Activated T-cell treated with anti-CD3 and anti-CD28 coated beads for 48 hours (primary cell): ENCODE results near the gene CNTF.

Source experiments
- DNase-seq: peaks from one replicate; pipeline ENCODE4 v3.0.0-alpha.2; 2020; ENCODE audit warnings: low read depth

CNTF gene

DNA sequence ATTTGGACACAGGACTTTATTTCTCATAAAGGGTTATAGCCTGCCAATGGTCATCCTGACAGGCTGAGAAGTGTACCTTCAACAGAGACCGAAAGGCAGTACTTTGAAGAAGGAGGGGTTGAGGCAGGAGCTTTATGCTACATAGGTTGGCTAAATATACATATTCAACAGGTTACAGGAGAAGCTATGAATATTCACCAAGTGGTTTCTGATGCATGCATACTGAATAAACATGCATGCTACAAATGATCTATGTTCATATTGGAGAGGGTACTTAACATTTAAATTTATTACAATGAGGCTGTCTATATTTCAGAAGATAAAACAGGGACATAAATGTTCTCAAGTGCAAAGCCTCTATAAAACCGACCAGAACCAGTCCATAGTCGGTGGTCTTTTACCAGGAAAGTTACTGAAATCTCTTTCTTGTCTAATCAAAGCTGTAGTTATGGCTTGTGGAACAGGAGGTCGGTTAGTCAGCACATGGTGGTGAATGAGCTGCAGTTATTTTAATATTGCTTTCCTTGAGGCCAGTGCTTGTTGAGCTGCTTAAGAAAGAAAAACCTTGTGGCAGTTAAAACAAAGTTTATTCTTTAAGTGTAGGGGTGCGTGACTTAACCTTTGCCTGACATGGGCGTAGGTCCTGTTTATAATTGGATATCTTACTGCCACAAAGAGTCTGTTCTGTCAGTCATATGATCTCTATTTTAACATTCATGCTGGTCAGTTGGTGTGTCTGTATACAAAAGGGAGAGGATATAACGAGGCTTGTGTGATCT lies 19.5 kb downstream of the CNTF start:
- no peak for DNase-seq

DNA sequence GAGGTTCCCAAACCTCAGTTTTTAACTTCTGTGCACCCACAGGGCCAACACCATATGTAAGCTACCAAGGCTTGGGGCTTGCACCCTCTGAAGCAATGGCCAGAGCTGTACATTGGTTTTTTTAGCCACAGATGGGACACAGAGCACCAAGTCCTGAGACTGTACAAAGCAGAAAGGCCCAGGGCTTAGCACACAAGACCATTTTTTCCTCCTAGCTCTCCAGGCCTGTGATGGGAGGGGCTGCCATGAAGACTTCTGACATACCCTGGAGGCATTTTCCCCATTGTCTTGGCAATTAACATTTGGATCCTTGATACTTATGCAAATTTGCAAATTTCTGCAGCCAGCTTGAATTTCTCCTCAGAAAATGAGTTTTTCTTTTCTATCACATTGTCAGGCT lies 23.4 kb downstream of the CNTF start:
- no peak for DNase-seq

DNA sequence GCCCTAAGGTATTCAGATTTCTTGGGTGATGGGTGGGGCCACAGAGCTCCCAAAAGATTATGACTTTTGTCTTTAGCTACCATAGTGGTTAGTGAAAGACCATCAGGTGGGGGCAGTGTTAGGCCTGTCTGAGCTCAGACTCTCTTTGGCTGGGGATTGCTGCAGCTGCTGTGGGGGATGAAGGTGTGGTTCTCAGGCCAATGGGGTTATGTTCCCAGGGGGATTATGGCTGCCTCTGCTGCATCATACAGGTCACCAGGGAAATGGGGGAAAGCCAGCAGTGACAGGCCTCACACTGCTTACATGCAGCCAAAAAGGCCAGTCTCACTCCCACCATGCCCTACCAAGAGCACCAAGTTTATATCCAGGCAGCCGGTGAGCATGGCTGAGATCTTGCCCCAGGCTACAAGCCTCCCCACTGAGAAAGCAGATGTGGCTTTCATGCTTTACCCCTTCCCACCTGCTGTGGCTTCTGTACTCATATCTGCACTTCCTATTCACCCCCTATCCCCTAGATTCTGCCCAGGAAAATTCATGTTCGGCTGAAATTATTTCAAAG lies 24.8 kb downstream of the CNTF start:
- DNase-seq, result no peak

DNA sequence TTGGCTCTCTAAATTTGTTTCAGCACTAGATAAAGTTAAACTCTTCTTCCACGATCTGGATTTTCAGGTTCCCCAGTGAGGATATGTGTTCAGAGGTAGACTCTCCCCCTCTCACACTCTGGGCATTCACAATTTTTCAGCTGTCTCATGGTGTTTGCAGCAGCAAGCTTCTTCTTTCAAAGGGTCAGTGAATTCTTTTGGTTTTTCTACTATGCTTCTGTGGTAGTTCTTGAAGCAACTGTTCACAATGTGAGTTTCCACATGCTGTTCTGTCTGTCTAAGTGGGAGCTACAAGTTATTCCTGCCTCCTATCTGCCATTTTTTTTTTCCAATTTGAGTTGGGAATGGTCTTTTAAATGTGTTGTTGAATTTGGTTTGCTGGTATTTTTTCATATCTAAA lies 25.4 kb downstream of the CNTF start:
- no peak for DNase-seq

DNA sequence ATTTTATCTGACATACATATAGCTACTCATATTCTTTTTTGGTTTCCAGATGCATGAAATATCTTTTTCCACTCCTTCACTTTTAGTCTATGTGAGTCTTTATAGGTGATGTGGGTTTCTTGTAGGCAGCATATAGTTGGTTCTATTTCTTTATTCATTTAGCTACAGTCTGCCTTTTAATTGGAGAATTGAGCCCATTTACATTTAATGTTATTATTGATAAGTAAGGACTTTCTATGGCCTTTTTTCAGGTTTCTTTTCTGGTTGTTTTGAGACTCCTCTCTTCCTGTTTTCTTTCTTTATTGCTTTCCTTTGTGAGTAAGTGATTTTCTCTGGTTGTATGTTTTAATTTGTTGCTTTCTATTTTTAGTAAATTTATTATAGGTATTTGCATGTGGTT lies 27.2 kb downstream of the CNTF start:
- no peak for DNase-seq

DNA sequence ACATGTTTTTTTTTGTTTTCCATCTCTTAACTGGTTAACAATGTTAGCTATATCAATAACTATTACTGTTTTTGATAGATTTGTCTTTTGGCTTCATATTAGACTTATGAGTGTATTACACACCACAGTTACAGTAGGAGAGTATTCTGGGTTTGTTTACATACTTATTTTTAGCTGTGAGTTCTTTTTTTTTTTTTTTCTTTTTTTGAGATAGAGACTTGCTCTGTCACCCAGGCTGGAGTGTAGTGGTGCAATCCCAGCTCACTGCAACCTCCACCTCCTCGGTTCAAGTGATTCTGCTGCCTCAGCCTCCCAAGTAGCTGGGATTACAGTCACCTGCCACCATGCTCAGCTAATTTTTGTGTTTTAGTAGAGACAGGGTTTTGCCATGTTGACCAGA lies 28.0 kb downstream of the CNTF start:
- DNase-seq, result no peak

DNA sequence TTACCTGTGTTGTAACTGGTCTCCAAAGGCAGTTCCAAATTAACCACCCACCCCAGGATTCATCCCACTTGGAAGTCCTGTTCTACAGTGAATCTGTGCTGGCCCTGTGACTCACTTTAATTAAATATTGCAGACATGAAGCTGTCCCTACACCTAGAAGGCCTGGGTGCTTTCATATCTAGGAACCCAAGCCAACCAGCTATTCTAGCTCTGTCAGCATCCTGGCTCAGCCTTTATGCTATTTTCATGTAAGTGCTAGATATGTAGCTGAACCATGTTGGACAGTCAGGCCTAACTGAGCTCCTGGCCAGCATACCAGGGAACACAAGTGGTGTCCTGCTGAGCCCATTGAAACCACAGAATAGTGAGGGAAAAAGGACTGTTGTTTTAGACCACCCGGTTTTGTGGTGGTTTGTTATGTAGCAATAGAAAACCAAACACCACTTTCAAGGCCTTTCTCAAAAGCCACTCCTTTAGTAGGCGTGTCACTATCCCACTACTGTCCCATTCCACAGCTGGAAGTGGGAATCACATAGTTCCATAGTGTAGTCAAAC lies 30.3 kb downstream of the CNTF start:
- DNase-seq, result no peak

DNA sequence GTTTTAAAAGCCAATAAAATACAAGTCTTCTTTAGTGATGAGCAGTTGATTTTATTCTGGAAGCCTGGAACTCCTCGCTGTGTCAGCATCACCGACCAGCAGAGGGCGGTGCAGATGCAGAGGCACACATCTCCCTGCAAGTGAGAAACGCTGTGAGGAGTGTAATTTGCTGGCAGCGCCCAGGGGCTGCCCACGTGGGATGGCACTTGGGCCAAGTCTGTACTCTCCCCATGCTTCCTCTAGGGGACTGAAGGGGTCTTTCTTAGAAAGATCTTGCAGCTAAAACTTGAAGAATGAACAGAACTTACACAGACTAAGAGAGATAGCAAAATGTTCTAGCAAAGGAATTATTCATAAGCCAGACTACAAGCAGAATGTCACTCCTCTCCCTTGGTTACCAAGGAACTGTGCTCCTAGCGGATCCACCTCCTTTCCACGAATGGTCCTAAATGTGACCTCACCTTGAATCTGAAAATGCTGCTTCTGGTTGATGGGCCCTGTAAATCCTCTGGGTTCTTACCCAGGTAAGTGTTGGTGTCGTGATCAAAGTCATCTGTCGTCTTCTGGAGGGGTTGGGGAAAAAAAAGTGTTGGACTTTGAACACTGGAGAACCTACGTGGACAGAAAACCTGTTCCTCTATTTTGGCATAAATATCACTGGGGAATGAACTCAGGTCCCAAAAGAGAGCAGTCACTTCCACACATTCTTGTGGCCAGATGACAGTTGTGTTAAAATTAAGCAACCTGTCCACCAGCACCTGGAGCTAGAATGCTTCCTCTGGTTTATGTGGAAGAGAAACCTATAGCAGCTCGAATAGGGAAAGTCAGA lies 31.8 kb downstream of the CNTF start:
- peak; percentile 73 for DNase-seq

DNA sequence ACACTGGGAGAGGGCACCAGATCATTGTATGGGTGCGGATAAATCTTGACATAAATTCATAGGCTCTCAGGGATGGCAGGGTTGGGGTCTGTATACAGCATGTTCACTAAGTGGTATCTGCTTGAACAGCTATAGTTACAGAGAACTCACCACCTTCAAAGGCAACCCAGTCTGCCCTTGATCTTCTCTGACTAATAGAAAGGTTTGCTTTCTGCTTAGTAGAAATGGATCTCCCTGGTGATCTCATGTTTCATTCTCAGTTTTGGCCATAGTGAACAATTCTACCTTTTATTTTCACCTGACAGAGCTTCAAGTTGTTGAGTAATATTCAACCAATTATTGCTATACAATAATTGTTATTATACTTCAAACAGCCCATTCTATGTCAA lies 32.4 kb downstream of the CNTF start:
- DNase-seq, result no peak

DNA sequence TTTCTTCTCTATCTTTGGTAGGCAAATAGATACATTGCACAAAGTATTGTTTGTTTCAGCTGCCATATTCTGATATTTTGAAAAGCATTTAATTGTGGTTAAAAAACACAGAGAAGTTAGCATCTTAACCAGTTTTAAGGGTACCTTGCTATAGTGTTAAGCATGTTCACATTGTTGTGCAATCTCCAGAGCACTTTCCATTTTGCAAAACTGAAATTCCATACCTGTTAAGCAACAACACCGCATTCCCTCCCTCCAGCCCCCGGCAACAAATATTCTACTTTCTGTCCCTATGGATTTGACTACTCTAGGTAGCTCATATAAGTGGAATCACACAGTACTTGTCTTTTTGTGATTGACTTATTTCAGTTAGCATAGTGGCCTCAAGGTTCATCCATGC lies 33.9 kb downstream of the CNTF start:
- no peak for DNase-seq

DNA sequence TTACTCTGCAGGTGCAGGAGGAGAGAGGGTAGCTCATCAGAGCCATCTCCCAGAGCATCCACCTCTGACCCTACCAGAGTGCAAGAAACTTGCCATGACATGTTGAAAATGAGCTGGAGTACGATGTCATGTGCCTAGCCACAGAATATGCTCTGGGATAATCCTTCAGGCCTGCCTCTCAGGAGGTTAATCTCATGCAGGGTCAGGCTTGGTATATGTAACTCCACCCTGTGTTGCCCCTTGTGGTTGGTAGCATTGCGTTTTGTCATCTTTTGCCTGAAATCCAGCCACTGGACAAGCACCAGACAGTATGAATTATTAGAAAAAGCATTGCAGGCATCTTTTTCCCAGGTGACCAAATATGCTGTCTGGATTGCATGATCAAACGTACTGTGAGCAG lies 36.2 kb downstream of the CNTF start:
- DNase-seq, result no peak

DNA sequence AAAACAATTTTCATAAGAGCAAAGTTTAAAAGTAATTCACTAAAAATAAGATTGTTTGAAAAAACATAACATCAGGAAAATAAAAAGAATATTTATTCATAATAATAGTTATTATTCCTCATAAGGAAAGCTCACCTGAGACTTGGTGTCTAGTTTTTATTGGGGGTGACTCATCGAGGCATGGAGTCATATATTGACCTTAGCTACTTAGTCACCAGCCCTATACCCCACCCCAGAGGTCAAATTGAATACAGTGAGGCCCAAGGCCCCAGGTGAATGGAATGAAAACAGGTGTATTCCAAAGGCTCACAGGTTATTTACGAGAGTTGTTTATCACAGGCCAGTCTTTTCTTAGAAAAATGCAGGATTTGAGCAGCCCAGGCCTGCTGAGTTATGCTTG lies 36.9 kb downstream of the CNTF start:
- no peak for DNase-seq

DNA sequence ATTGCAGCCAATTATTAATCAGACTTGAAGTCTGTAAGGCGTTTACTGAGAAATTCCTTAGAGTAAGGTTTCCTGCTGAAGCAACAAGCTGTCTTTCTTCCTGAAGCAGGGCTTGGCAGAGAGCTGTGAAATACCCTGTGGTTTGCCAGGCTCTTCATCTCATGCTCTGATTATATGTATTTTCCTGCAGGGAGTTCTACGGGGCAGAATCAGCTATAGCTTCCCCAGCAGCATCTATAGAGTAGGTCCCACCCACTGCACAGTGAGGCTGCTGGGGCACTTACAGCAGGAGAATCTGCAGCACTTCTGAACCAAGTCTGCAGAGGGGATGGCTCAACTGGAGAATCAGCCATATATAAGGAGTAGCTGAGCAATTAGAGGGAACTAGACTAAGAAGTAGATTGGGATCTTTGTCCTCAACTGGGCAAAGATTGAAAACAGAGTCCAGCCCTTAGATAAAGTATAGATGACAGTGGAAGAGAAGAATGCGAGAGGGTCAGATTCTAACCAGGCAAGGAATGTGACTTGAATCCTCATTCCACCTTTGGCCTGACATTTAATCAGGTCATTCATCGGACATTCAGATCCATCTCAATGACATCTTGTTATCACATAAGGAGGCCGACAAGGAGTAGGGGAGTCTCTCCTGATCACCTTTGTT lies 37.6 kb downstream of the CNTF start:
- no peak for DNase-seq

DNA sequence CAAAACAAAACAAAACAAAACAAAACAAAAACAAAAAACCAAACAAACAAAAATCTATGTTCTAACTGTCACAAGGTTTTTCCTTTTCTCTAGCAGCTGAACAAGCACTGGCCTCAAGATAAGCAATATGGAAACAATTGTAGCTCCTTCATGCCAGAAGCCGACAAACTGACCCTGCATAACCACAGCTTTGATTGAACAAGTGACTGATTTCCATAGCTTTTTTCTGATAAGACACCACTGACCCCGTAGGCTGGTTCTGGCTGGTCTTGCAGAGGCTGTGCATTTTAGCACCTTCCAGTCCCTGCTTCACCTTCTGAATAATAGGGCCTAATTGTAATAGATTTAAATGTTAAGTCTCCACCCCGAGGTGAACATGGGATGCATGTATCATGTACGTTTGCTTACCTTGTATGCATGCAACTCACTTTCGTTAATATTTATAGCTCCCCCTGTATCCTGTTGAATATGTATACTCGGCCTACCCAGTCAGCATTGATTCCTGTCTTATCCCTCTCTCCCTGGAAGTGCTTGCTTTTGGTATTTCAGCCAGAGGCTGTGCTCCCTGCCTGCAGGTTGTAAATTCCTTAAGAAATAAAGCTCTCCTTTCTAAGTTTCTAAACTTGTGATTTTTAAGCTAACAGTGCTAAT lies 49.6 kb downstream of the CNTF start:
- no peak for DNase-seq

DNA sequence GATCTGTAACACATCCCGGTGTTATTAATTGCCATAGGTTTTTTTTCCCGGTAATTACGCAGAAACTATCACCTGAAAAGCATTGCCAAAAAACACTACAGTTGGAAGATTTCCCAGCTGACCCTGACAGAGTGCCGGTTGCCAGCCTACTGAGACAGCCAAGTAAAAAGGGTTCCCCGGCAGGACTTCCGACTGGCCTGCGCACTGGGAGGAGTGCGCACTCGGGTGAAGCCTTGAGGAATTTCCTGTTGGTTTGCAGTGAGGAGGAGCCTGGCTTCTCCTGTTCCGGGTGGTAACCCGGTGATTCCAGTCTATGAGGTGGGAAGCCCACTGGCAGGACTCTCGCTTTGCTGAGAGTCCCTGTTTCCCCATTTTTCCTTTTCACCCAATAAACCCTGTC lies 52.1 kb downstream of the CNTF start:
- no peak for DNase-seq
